ENCODE measurements around the gene RSRC1. TPM values are rescaled to one million over a fixed set of nuclear protein-coding genes. Genes with fewer than 3 reads are reported as not detected.

Gene RSRC1
- total RNA-seq, 3 donors from 2014 or later = 26.6 to 41.9 (median 29.9) TPM

- H3K4me1 ChIP-seq (ENCODE audit: low read depth) = no peaks in the 10 kb centered on the region
- peak within 1 kb of the TSS; percentile 3 for H3K4me3 ChIP-seq
- H3K9me3 ChIP-seq = no peaks in the 10 kb centered on the region
- intact Hi-C loops (cut with DNase I, micrococcal nuclease) = no loop called here
- no peak for TF ChIP-seq CTCF (IDR thresholded peaks at IDR 0.05)
- DNase-seq (peak; percentile 94 to 97 (median 97)), ATAC-seq (peak; percentile 100)
- H3K36me3 ChIP-seq (ENCODE audit: low read depth) = no peaks in the 10 kb centered on the region
These were observed 461.3 kb downstream of the RSRC1 start, which contains the start of gene MLF1 for GRCh38 chr3:158570999-158571702. MLF1 (plus strand) TSS chr3:158571194; CDS start chr3:158571301, 107 bp downstream.

- no peak for ATAC-seq
- DNase-seq = no peak
- Histone ChIP-seq H3K9me3 (no peaks in the 10 kb centered on the region), H3K4me3 (no peak overlapping the region), H3K36me3 (ENCODE audit: low read depth) (no peaks in the 10 kb centered on the region), H3K4me1 (ENCODE audit: low read depth) (no peaks in the 10 kb centered on the region)
- TF ChIP-seq CTCF (IDR thresholded peaks at IDR 0.05) = no peak
- intact Hi-C loops (cut with DNase I, micrococcal nuclease) = no loop called here
These were observed 462.3 kb downstream of the RSRC1 start for GRCh38 chr3:158571969-158572765.

GRCh38 chr3:158572766-158573060 lies 462.8 kb downstream of the RSRC1 start:
- Histone ChIP-seq H3K4me3 (no peak overlapping the region), H3K36me3 (ENCODE audit: low read depth) (no peaks in the 10 kb centered on the region), H3K9me3 (no peaks in the 10 kb centered on the region), H3K4me1 (ENCODE audit: low read depth) (no peaks in the 10 kb centered on the region)
- TF ChIP-seq CTCF (IDR thresholded peaks at IDR 0.05) = no peak
- DNase-seq (no peak), ATAC-seq (no peak)
- intact Hi-C loops (cut with DNase I, micrococcal nuclease) = no loop called here

GRCh38 chr3:158573714-158574113 lies 463.8 kb downstream of the RSRC1 start:
- no peaks in the 10 kb centered on the region for H3K4me1 ChIP-seq (ENCODE audit: low read depth)
- H3K9me3 ChIP-seq = no peaks in the 10 kb centered on the region
- TF ChIP-seq CTCF (IDR thresholded peaks at IDR 0.05) = no peak
- DNase-seq (no peak), ATAC-seq (no peak)
- intact Hi-C loops (cut with DNase I, micrococcal nuclease) = no loop called here
- H3K4me3 ChIP-seq = no peak overlapping the region
- no peaks in the 10 kb centered on the region for H3K36me3 ChIP-seq (ENCODE audit: low read depth)

- Histone ChIP-seq H3K9me3 (no peaks in the 10 kb centered on the region), H3K4me1 (ENCODE audit: low read depth) (no peaks in the 10 kb centered on the region), H3K4me3 (no peak overlapping the region), H3K36me3 (ENCODE audit: low read depth) (no peaks in the 10 kb centered on the region)
- intact Hi-C loops (cut with DNase I, micrococcal nuclease) = no loop called here
- ATAC-seq = no peak
- no peak for DNase-seq
- no peak for TF ChIP-seq CTCF (IDR thresholded peaks at IDR 0.05)
These were observed 464.8 kb downstream of the RSRC1 start for GRCh38 chr3:158574646-158575045.
